MM.1S (cell line): ENCODE data around the gene CARD10.

Experiments used
- CTCF ChIP-seq: fragments of 300-600 bp; sonication (generic); IDR thresholded peaks from 2 replicates; pipeline ENCODE4 v1.5.1; 2016; ENCODE audit warnings: antibody characterized with exemption, low read length, mixed read lengths
- EZH2 ChIP-seq: fragments of 300-600 bp; sonication (generic); optimal IDR thresholded peaks from 2 replicates; pipeline ENCODE3; 2017; ENCODE audit warnings: low read depth, mild to moderate bottlenecking, antibody characterized with exemption, low read length, mixed read lengths
- EZH2phosphoT487 ChIP-seq: fragments of 300-600 bp; sonication (generic); IDR thresholded peaks from 2 replicates; pipeline ENCODE4 v1.6.1; 2018; ENCODE audit warnings: antibody characterized with exemption, low read length

GRCh38 chr22:37510091-37510490 lies 9.1 kb downstream of the CARD10 start:
- TF ChIP-seq CTCF (no peak), EZH2phosphoT487 (no peak), EZH2 (no peak)
